Measurements from ENCODE around the gene SEC24C. TPM values are rescaled to one million over a fixed set of nuclear protein-coding genes. Genes with fewer than 3 reads are reported as not detected.
A peak's percentile ranks its signal among the peaks of the same experiment; 100 is the strongest.

SEC24C gene
- polyA plus RNA-seq, 2 donors = 38.8 to 46.8 TPM

DNA sequence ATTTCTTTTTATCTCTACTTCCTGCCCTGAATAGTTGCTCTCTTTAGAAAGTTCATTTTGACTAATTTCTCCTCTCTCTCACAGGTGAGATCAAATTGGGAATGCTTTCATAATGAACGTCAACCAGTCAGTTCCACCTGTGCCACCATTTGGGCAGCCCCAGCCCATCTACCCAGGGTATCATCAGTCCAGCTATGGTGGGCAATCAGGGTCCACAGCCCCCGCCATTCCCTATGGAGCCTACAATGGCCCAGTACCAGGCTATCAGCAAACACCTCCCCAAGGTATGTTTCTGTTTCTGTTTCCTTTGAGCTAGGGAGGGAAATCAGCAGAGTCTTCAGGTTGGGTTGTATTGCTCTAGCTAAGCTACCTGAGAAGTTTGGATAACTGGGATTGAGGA is 2.5 kb downstream of the SEC24C start:
- Histone ChIP-seq H3K4me1 (ENCODE audit: control insufficient read depth in 2 of 2, insufficient read depth in 2 of 2, low read length in 1 of 2) (peaks cover 0 to 4% of the 10 kb centered on the region in 2 donors), H3K4me3 (ENCODE audit: low read depth in 1 of 2, low read length in 2 of 2) (no peak overlapping the region), H3K27ac (ENCODE audit: low read depth in 2 of 2, low read length in 1 of 2) (no peak overlapping the region), H3K9me3 (ENCODE audit: control insufficient read depth in 2 of 2, insufficient read depth in 1 of 2, low read depth in 1 of 2, low read length in 1 of 2) (no peaks in the 10 kb centered on the region), H3K27me3 (ENCODE audit: control insufficient read depth in 1 of 2, insufficient read depth in 2 of 2, low read length in 2 of 2) (no peaks in the 10 kb centered on the region), H3K36me3 (ENCODE audit: control insufficient read depth in 2 of 2, insufficient read depth in 2 of 2, low read length in 1 of 2) (peaks cover 9 to 11% of the 10 kb centered on the region in 2 donors)
- WGBS, 2 donors = 88% methylated on average over 2 of the region's 2 CpGs

DNA sequence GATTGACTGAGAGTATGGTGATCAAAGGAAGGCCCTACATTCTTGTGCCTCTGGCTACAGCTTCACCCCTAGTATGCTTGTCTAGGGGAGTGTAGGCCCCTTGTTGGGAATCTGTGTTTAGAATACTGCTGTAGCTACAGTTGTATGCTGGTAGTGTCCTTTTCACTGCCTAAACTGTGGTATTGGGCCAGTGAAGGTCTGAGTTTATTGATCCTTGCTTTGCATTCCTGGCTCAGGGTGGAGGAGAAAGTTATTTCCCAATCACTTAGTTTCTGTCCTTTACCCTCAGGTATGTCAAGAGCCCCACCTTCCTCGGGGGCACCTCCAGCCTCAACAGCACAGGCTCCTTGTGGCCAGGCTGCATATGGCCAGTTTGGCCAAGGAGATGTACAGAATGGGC is 6.6 kb downstream of the SEC24C start:
- H3K36me3 ChIP-seq (ENCODE audit: control insufficient read depth in 2 of 2, insufficient read depth in 2 of 2, low read length in 1 of 2) = peaks cover 10 to 15% of the 10 kb centered on the region in 2 donors
- no peaks in the 10 kb centered on the region for H3K27me3 ChIP-seq (ENCODE audit: control insufficient read depth in 1 of 2, insufficient read depth in 2 of 2, low read length in 2 of 2)
- H3K4me1 ChIP-seq (ENCODE audit: control insufficient read depth in 2 of 2, insufficient read depth in 2 of 2, low read length in 1 of 2) = peaks cover 0 to 2% of the 10 kb centered on the region in 2 donors
- H3K9me3 ChIP-seq (ENCODE audit: control insufficient read depth in 2 of 2, insufficient read depth in 1 of 2, low read depth in 1 of 2, low read length in 1 of 2) = no peaks in the 10 kb centered on the region
- no peak overlapping the region for H3K4me3 ChIP-seq (ENCODE audit: low read depth in 1 of 2, low read length in 2 of 2)
- H3K27ac ChIP-seq (ENCODE audit: low read depth in 2 of 2, low read length in 1 of 2) = no peak overlapping the region
- 76 to 95% methylated on average over 1 of the region's 1 CpG for WGBS, 2 donors

DNA sequence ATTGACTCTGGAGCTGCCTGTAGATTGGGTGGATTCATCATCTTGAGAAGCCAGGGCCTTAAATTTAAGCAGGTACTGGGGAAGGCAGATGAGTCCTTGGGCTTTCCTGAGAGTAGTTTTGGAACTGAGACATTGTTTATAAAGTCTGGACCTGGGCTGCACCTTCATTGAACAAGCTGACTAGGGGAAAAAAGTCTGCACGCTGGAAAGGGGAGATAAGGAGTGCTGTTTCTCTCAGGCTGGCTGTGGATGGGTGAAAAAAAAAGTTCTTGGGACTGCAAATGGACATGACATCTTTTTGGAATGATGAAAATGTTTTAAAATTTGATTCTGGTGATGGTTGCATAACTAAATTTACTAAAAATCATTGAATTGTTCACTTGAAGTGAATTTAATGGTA is 12.0 kb downstream of the SEC24C start:
- Histone ChIP-seq H3K36me3 (ENCODE audit: control insufficient read depth in 2 of 2, insufficient read depth in 2 of 2, low read length in 1 of 2) (peaks cover 10 to 18% of the 10 kb centered on the region in 2 donors), H3K4me1 (ENCODE audit: control insufficient read depth in 2 of 2, insufficient read depth in 2 of 2, low read length in 1 of 2) (no peaks in the 10 kb centered on the region), H3K9me3 (ENCODE audit: control insufficient read depth in 2 of 2, insufficient read depth in 1 of 2, low read depth in 1 of 2, low read length in 1 of 2) (no peaks in the 10 kb centered on the region), H3K27me3 (ENCODE audit: control insufficient read depth in 1 of 2, insufficient read depth in 2 of 2, low read length in 2 of 2) (no peaks in the 10 kb centered on the region), H3K27ac (ENCODE audit: low read depth in 2 of 2, low read length in 1 of 2) (peak overlapping the region in 1 of 2 donors; percentile 34), H3K4me3 (ENCODE audit: low read depth in 1 of 2, low read length in 2 of 2) (no peak overlapping the region)
- WGBS, 2 donors = 76 to 88% methylated on average over 1 of the region's 1 CpG

DNA sequence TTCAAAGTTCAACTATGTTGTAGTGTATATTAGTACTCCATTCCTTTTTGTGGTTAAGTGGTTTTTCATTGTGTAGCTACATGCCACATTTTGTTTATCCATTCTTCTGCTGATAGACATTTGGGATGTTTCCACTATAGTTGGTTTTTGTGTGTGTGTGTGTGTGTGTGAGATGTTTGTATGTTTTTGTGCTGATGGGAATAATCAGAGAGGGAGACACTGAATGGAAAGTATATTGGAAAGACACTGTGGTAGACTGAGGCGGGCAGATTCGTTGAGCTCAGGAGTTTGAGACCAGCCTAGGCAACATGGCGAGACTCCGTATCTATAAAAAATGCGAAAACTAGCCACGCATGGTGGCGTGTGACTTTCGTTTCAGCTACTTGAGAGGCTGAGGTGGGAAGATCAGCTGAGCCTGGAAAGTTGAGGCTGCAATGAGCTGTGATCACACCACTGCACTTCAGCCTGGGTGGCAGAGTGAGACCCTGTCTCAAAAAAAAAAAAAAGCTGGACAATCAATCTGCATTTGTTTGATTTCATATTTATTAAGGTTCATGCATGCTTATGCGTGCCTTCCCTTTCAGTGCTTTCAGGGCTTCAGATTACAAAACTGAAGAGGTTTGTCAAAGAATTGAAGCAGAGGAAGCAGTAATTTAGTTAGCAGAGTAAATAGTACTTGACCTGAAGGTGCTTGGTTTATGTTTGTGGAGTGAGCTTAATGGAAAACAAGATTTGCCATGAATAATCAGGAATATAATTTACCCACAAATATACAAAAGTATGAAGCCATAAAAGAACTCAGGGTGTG is 14.7 kb downstream of the SEC24C start:
- Histone ChIP-seq H3K27ac (ENCODE audit: low read depth in 2 of 2, low read length in 1 of 2) (no peak overlapping the region), H3K4me3 (ENCODE audit: low read depth in 1 of 2, low read length in 2 of 2) (no peak overlapping the region), H3K9me3 (ENCODE audit: control insufficient read depth in 2 of 2, insufficient read depth in 1 of 2, low read depth in 1 of 2, low read length in 1 of 2) (no peaks in the 10 kb centered on the region), H3K27me3 (ENCODE audit: control insufficient read depth in 1 of 2, insufficient read depth in 2 of 2, low read length in 2 of 2) (no peaks in the 10 kb centered on the region), H3K4me1 (ENCODE audit: control insufficient read depth in 2 of 2, insufficient read depth in 2 of 2, low read length in 1 of 2) (no peaks in the 10 kb centered on the region), H3K36me3 (ENCODE audit: control insufficient read depth in 2 of 2, insufficient read depth in 2 of 2, low read length in 1 of 2) (peaks cover 18 to 32% of the 10 kb centered on the region in 2 donors)
- WGBS, 2 donors = 84 to 88% methylated on average over 9 of the region's 9 CpGs

DNA sequence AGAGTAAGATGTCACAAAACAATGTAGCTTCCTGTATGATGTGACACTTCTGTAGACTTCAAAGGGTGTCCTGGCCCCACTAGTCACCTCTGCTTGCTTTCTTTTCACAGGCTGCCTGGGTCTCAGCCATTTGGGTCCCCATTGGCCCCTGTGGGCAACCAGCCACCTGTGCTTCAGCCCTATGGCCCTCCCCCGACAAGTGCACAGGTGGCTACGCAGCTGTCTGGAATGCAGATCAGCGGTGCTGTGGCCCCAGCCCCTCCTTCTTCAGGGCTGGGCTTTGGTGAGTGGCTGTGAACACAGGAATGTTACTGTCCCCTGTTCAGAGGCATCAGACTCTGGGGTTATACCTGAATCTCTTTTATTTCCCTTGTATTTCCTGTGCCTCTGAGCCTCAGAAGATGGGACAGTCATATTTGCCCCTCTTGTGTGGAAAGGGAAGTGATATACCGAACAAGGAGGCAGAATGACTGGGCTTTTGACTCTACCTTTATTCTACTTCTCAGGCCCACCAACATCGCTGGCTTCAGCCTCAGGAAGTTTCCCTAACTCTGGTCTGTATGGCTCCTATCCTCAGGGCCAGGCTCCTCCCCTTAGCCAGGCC is 15.4 kb downstream of the SEC24C start:
- Histone ChIP-seq H3K36me3 (ENCODE audit: control insufficient read depth in 2 of 2, insufficient read depth in 2 of 2, low read length in 1 of 2) (peaks cover 19 to 36% of the 10 kb centered on the region in 2 donors), H3K4me1 (ENCODE audit: control insufficient read depth in 2 of 2, insufficient read depth in 2 of 2, low read length in 1 of 2) (no peaks in the 10 kb centered on the region), H3K9me3 (ENCODE audit: control insufficient read depth in 2 of 2, insufficient read depth in 1 of 2, low read depth in 1 of 2, low read length in 1 of 2) (no peaks in the 10 kb centered on the region), H3K27me3 (ENCODE audit: control insufficient read depth in 1 of 2, insufficient read depth in 2 of 2, low read length in 2 of 2) (no peaks in the 10 kb centered on the region), H3K27ac (ENCODE audit: low read depth in 2 of 2, low read length in 1 of 2) (peak overlapping the region in 1 of 2 donors; percentile 26), H3K4me3 (ENCODE audit: low read depth in 1 of 2, low read length in 2 of 2) (peak overlapping the region in 1 of 2 donors; percentile 5)
- 61 to 79% methylated on average over 5 of the region's 5 CpGs for WGBS, 2 donors

DNA sequence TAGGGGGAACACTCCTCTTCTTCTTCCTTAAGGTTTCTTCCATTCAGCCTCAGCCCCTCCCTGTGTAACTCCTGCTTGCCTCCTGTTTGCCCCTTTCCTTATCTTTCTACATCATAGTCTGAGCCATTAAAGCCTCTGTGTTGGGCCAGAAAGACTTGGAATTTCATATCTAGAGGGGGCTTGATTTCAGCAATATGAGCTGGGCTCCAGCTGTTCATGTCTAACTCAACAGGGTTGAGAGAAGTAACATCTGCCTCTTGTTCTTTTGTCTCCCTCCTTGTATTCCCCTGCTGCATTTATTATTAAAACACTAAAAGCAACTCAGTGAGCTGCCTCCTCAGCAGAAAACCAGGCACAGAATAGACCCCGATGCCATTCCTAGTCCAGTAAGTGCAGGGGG is 17.6 kb downstream of the SEC24C start:
- no peaks in the 10 kb centered on the region for H3K9me3 ChIP-seq (ENCODE audit: control insufficient read depth in 2 of 2, insufficient read depth in 1 of 2, low read depth in 1 of 2, low read length in 1 of 2)
- H3K4me1 ChIP-seq (ENCODE audit: control insufficient read depth in 2 of 2, insufficient read depth in 2 of 2, low read length in 1 of 2) = no peaks in the 10 kb centered on the region
- WGBS, 2 donors = 88 to 89% methylated on average over 1 of the region's 1 CpG
- H3K27me3 ChIP-seq (ENCODE audit: control insufficient read depth in 1 of 2, insufficient read depth in 2 of 2, low read length in 2 of 2) = no peaks in the 10 kb centered on the region
- no peak overlapping the region for H3K4me3 ChIP-seq (ENCODE audit: low read depth in 1 of 2, low read length in 2 of 2)
- H3K36me3 ChIP-seq (ENCODE audit: control insufficient read depth in 2 of 2, insufficient read depth in 2 of 2, low read length in 1 of 2) = peaks cover 34 to 49% of the 10 kb centered on the region in 2 donors
- peak overlapping the region in 1 of 2 donors; percentile 59 for H3K27ac ChIP-seq (ENCODE audit: low read depth in 2 of 2, low read length in 1 of 2)

DNA sequence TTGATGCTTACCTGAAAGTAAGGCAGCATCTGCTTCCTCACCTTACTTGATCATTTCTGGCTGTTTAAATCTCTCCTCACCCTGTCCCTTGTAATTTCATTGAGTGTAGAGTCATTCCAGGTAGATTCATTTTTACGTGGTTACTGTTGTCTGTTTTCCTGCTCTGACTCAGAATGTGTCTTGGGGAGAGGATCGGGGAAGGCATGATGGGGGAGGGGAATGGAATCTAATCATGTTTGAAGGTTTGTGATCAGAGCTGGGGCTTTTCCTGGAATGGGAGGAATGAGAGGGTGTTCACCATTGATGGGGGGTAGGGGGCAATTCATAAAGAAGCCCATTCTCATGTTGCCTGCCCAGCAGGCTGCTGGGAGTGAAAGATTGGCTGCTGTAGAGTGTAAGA is 18.7 kb downstream of the SEC24C start:
- Histone ChIP-seq H3K36me3 (ENCODE audit: control insufficient read depth in 2 of 2, insufficient read depth in 2 of 2, low read length in 1 of 2) (peaks cover 38 to 55% of the 10 kb centered on the region in 2 donors), H3K27ac (ENCODE audit: low read depth in 2 of 2, low read length in 1 of 2) (peak overlapping the region in 1 of 2 donors; percentile 38), H3K4me3 (ENCODE audit: low read depth in 1 of 2, low read length in 2 of 2) (no peak overlapping the region), H3K27me3 (ENCODE audit: control insufficient read depth in 1 of 2, insufficient read depth in 2 of 2, low read length in 2 of 2) (no peaks in the 10 kb centered on the region), H3K9me3 (ENCODE audit: control insufficient read depth in 2 of 2, insufficient read depth in 1 of 2, low read depth in 1 of 2, low read length in 1 of 2) (no peaks in the 10 kb centered on the region), H3K4me1 (ENCODE audit: control insufficient read depth in 2 of 2, insufficient read depth in 2 of 2, low read length in 1 of 2) (no peaks in the 10 kb centered on the region)
- WGBS, 2 donors = 57 to 66% methylated on average over 2 of the region's 2 CpGs

DNA sequence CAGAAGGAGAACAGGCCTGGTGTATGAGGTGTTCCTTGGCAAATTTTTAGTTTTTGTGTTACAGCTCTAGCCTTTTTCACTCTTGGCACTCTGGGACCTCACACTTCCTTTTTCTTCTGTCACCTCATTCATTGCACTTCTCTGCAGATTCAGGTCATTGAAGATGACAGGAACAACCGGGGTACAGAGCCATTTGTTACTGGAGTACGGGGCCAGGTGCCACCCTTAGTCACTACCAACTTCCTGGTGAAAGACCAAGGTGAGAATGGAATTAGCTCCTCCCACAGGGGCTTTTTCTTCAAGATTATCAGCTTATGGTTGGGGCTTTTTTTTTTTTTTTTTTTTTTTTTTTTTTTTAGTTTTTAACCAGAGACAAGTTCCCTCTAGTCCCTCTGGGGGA is 19.2 kb downstream of the SEC24C start:
- peaks cover 38 to 55% of the 10 kb centered on the region in 2 donors for H3K36me3 ChIP-seq (ENCODE audit: control insufficient read depth in 2 of 2, insufficient read depth in 2 of 2, low read length in 1 of 2)
- no peaks in the 10 kb centered on the region for H3K27me3 ChIP-seq (ENCODE audit: control insufficient read depth in 1 of 2, insufficient read depth in 2 of 2, low read length in 2 of 2)
- 81 to 87% methylated on average over 2 of the region's 2 CpGs for WGBS, 2 donors
- no peak overlapping the region for H3K4me3 ChIP-seq (ENCODE audit: low read depth in 1 of 2, low read length in 2 of 2)
- no peaks in the 10 kb centered on the region for H3K9me3 ChIP-seq (ENCODE audit: control insufficient read depth in 2 of 2, insufficient read depth in 1 of 2, low read depth in 1 of 2, low read length in 1 of 2)
- peak overlapping the region in 1 of 2 donors; percentile 38 for H3K27ac ChIP-seq (ENCODE audit: low read depth in 2 of 2, low read length in 1 of 2)
- H3K4me1 ChIP-seq (ENCODE audit: control insufficient read depth in 2 of 2, insufficient read depth in 2 of 2, low read length in 1 of 2) = no peaks in the 10 kb centered on the region

DNA sequence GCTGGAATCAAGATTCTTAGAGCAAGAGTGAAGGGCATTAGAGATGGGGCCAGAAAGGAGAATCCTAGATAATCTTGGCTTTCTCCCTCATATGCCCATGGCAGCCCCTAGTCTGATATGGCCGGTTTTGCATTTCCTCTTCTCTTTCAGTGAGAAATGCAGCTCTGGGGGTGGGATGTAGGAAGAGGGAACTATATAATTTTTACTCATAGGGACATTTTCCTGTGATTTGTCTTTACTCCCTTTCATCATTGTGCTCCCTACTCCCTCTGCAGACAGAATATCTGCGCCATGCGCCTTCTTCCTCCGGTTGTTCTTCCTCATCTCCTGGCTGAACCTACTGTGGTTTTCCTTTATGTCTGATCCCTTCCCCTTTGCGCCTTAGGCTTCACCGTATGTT is 20.9 kb downstream of the SEC24C start:
- Histone ChIP-seq H3K9me3 (ENCODE audit: control insufficient read depth in 2 of 2, insufficient read depth in 1 of 2, low read depth in 1 of 2, low read length in 1 of 2) (no peaks in the 10 kb centered on the region), H3K27me3 (ENCODE audit: control insufficient read depth in 1 of 2, insufficient read depth in 2 of 2, low read length in 2 of 2) (no peaks in the 10 kb centered on the region), H3K36me3 (ENCODE audit: control insufficient read depth in 2 of 2, insufficient read depth in 2 of 2, low read length in 1 of 2) (peaks cover 42 to 60% of the 10 kb centered on the region in 2 donors), H3K4me3 (ENCODE audit: low read depth in 1 of 2, low read length in 2 of 2) (no peak overlapping the region), H3K27ac (ENCODE audit: low read depth in 2 of 2, low read length in 1 of 2) (no peak overlapping the region), H3K4me1 (ENCODE audit: control insufficient read depth in 2 of 2, insufficient read depth in 2 of 2, low read length in 1 of 2) (no peaks in the 10 kb centered on the region)
- 95% methylated on average over 6 of the region's 6 CpGs for WGBS, 2 donors
